HepG2 (cell line): ENCODE data around the gene TP53TG5. TPM values are rescaled to one million over a fixed set of nuclear protein-coding genes. Genes with fewer than 3 reads are reported as not detected.

Source experiments
- ATF1 ChIP-seq: IDR thresholded peaks from 2 replicates; pipeline ENCODE4 v1.6.1; 2016; ENCODE audit warnings: mild to moderate bottlenecking, control low read depth
- CEBPZ ChIP-seq: IDR thresholded peaks from 2 replicates; pipeline ENCODE4 v1.6.1; 2012; ENCODE audit warnings: low read length, improper control_type of control experiment
- CREB1 ChIP-seq, 2 experiments: fragments of 450-650 bp in 1 of 2; IDR thresholded peaks; 2 replicates each; pipeline ENCODE4 v1.6.1; 2016 to 2017; ENCODE audit warnings: control low read depth in 1 of 2, mild to moderate bottlenecking in 1 of 2, missing compliant biosample characterization in 1 of 2, missing genetic modification characterization in 1 of 2
- GZF1 ChIP-seq: sonication (generic); formaldehyde crosslinking; IDR thresholded peaks from 2 replicates; pipeline ENCODE4 v1.5.1; 2020; ENCODE audit warnings: mild to moderate bottlenecking, missing genetic modification reagents
- HDAC6 ChIP-seq: fragments of 200-600 bp; sonication (generic); IDR thresholded peaks from 2 replicates; pipeline ENCODE4 v1.7.0; 2017; ENCODE audit warnings: mild to moderate bottlenecking, antibody characterized with exemption, low read length, low read depth
- HIVEP1 ChIP-seq: sonication (generic); formaldehyde crosslinking; IDR thresholded peaks from 2 replicates; pipeline ENCODE4 v1.4.0; 2020; ENCODE audit warnings: mild to moderate bottlenecking, missing genetic modification reagents
- KLF11 ChIP-seq: IDR thresholded peaks from 2 replicates; pipeline ENCODE4 v1.6.1; 2016; ENCODE audit warnings: missing compliant biosample characterization
- MBD4 ChIP-seq: IDR thresholded peaks from 2 replicates; pipeline ENCODE4 v1.6.1; 2012; ENCODE audit warnings: low read length, inconsistent platforms, borderline replicate concordance
- NCOA5 ChIP-seq: sonication (generic); formaldehyde crosslinking; IDR thresholded peaks from 2 replicates; pipeline ENCODE4 v1.4.0; 2020; ENCODE audit warnings: missing genetic modification reagents
- PAF1 ChIP-seq: IDR thresholded peaks from 2 replicates; pipeline ENCODE4 v1.6.1; 2016; ENCODE audit warnings: missing genetic modification reagents, missing compliant biosample characterization
- PCBP1 ChIP-seq: fragments of 200-400 bp; formaldehyde crosslinking; IDR thresholded peaks from 2 replicates; pipeline ENCODE4 v1.6.1; 2017; ENCODE audit warnings: mild to moderate bottlenecking, low read depth, low read length, borderline replicate concordance
- RXRB ChIP-seq: IDR thresholded peaks from 2 replicates; pipeline ENCODE4 v1.6.1; 2016; ENCODE audit warnings: borderline replicate concordance, missing genetic modification reagents, missing compliant biosample characterization
- SIN3A ChIP-seq: IDR thresholded peaks from 2 replicates; pipeline ENCODE4 v1.6.1; 2011; ENCODE audit warnings: low read depth, mild to moderate bottlenecking, control low read depth, low read length, borderline replicate concordance
- THYN1 ChIP-seq: sonication (generic); formaldehyde crosslinking; IDR thresholded peaks from 2 replicates; pipeline ENCODE4 v1.8.1; 2023; ENCODE audit warnings: low read depth, mild to moderate bottlenecking, moderate library complexity, missing genetic modification reagents, borderline replicate concordance
- WIZ ChIP-seq: sonication (generic); formaldehyde crosslinking; IDR thresholded peaks from 2 replicates; pipeline ENCODE4 v1.5.1; 2020; ENCODE audit warnings: mild to moderate bottlenecking, missing genetic modification reagents
- ZNF17 ChIP-seq: sonication (generic); formaldehyde crosslinking; IDR thresholded peaks from 2 replicates; pipeline ENCODE4 v1.5.0; 2020; ENCODE audit warnings: mild to moderate bottlenecking, missing genetic modification reagents
- ZNF281 ChIP-seq: sonication (generic); formaldehyde crosslinking; IDR thresholded peaks from 2 replicates; pipeline ENCODE4 v1.4.0; 2020; ENCODE audit warnings: missing genetic modification reagents, borderline replicate concordance
- ZNF326 ChIP-seq: sonication (generic); formaldehyde crosslinking; IDR thresholded peaks from 2 replicates; pipeline ENCODE4 v1.4.0; 2020; ENCODE audit warnings: missing genetic modification reagents, borderline replicate concordance
- ZNF33B ChIP-seq: sonication (generic); formaldehyde crosslinking; IDR thresholded peaks from 2 replicates; pipeline ENCODE4 v1.5.1; 2020; ENCODE audit warnings: mild to moderate bottlenecking, missing genetic modification reagents
- ZNF354B ChIP-seq: sonication (generic); formaldehyde crosslinking; IDR thresholded peaks from 2 replicates; pipeline ENCODE4 v1.8.0; 2022; ENCODE audit warnings: mild to moderate bottlenecking, missing genetic modification reagents
- ZNF652 ChIP-seq: IDR thresholded peaks from 2 replicates; pipeline ENCODE4 v1.6.1; 2016; ENCODE audit warnings: low read depth, borderline replicate concordance
- ZNF749 ChIP-seq: sonication (generic); formaldehyde crosslinking; IDR thresholded peaks from 2 replicates; pipeline ENCODE4 v1.8.0; 2022; ENCODE audit warnings: mild to moderate bottlenecking, missing genetic modification reagents, moderate library complexity, borderline replicate concordance
- ZNF781 ChIP-seq: sonication (generic); formaldehyde crosslinking; IDR thresholded peaks from 2 replicates; pipeline ENCODE4 v1.5.1; 2020; ENCODE audit warnings: borderline replicate concordance, mild to moderate bottlenecking, missing genetic modification reagents; ENCODE audit errors: not compliant biosample characterization
- ZSCAN30 ChIP-seq: sonication (generic); formaldehyde crosslinking; IDR thresholded peaks from 2 replicates; pipeline ENCODE4 v1.5.0; 2020; ENCODE audit warnings: mild to moderate bottlenecking, missing genetic modification reagents
- ZSCAN31 ChIP-seq: sonication (generic); formaldehyde crosslinking; IDR thresholded peaks from 2 replicates; pipeline ENCODE4 v1.5.0; 2020; ENCODE audit warnings: low read depth, mild to moderate bottlenecking, missing genetic modification reagents
- polyA plus RNA-seq, 8 experiments: library from polyadenylated mRNA; depleted of rRNA in 3 of 8; stranded (reverse) in 7 of 8; unstranded in 1 of 8; fragments of >200 nt; fragmentation: Illumina TruSeq in 4 of 8; extraction: Trizol in 4 of 8; gene quantifications; 2 replicates each; pipeline versions ENCODE4 v1.2.1 to v1.2.3, GENCODE V29; 2011 to 2016; ENCODE audit warnings: low read depth in 4 of 8, missing spikeins in 1 of 8, mixed read lengths in 1 of 8; ENCODE audit not compliant: insufficient read depth in 1 of 8
- total RNA-seq, 5 experiments: library from RNA; depleted of rRNA; stranded (reverse); fragments of >200 nt; fragmentation: Illumina TruSeq; extraction: Trizol; gene quantifications; 2 replicates each; pipeline ENCODE4 v1.2.3, GENCODE V29; 2016; ENCODE audit warnings: low read depth in 1 of 5

Gene TP53TG5
- total and polyA plus RNA-seq, 2 of the 13 experiments (the other 11 are each of a cell fraction or from before 2014, with no cell fraction given), result 0.11 TPM; not detected in 1

- TF ChIP-seq PCBP1, result no peak
- no peak for TF ChIP-seq ZNF326 (CRISPR knock-in tag)
- no peak; the same call in 1 of the 2 replicates for TF ChIP-seq RXRB (CRISPR knock-in tag)
- peak; percentile 24; the same call in 1 of the 2 replicates for TF ChIP-seq ZSCAN31 (CRISPR knock-in tag)
- peak; percentile 75 for TF ChIP-seq ZNF781 (CRISPR knock-in tag)
- no peak for TF ChIP-seq ATF1 (CRISPR knock-in tag)
- 0 out of 2 replicates have a peak, but pooled peaks have one; percentile 35 for TF ChIP-seq GZF1 (CRISPR knock-in tag)
- no peak for TF ChIP-seq WIZ
- no peak for TF ChIP-seq PAF1 (CRISPR knock-in tag)
- TF ChIP-seq THYN1 (CRISPR knock-in tag), result no peak
- TF ChIP-seq KLF11 (CRISPR knock-in tag), result 0 out of 2 replicates have a peak, but pooled peaks have one; percentile 25
- TF ChIP-seq ZNF281 (CRISPR knock-in tag), result peak; percentile 79
- TF ChIP-seq ZNF652 (CRISPR knock-in tag), result no peak
- TF ChIP-seq ZNF33B, result no peak
- no peak for TF ChIP-seq ZNF749 (CRISPR knock-in tag)
- 0 out of 2 replicates have a peak, but pooled peaks have one; percentile 60 for TF ChIP-seq ZNF354B
- TF ChIP-seq SIN3A, result 0 out of 2 replicates have a peak, but pooled peaks have one; percentile 41
- TF ChIP-seq HIVEP1 (CRISPR knock-in tag), result peak; percentile 51
- no peak for TF ChIP-seq ZNF17 (CRISPR knock-in tag)
- no peak for TF ChIP-seq ZSCAN30 (CRISPR knock-in tag)
- TF ChIP-seq HDAC6, result 0 out of 2 replicates have a peak, but pooled peaks have one; percentile 22
- TF ChIP-seq MBD4, result no peak
- no peak for TF ChIP-seq CREB1 (IDR thresholded peaks at IDR 0.05)
- TF ChIP-seq CREB1 (CRISPR knock-in tag; IDR thresholded peaks at IDR 0.05), result no peak; the same call in 1 of the 2 replicates
- TF ChIP-seq NCOA5 (CRISPR knock-in tag), result no peak
- no peak for TF ChIP-seq CEBPZ
Observed at GRCh38 chr20:45337367-45338120, 40.6 kb downstream of the TP53TG5 start (continued).
